Frontal cortex (tissue), 4 donors: ENCODE measurements around the gene MAP3K20. TPM values are rescaled to one million over a fixed set of nuclear protein-coding genes. Genes with fewer than 3 reads are reported as not detected.
"Not testable (repeated sequence)": the region's sequence is repeated elsewhere in the genome, so short reads cannot be mapped to it uniquely, and the experiment has no call there.

Source experiments
- DNase-seq, 2 donors: peaks; one replicate each; pipeline ENCODE4 v3.0.0; 2012; ENCODE audit warnings: low spot score in 2 of 2
- FAIRE-seq: peaks from 2 replicates; lab custom pipeline; 2012; peaks lifted over from hg19 to GRCh38; lab: Jason Lieb, UNC
- total RNA-seq: library from RNA; depleted of rRNA; stranded (reverse); fragments of >200 nt; gene quantifications from one replicate; pipeline ENCODE4 v1.2.3, GENCODE V29; 2014
- donor health status: control.
- donor health status: control.
- donor health status: control.

The MAP3K20 gene
- total RNA-seq, 1 donor from 2014 or later: 9.4 TPM

- no peak for FAIRE-seq
- no peak for DNase-seq
Measured at GRCh38 chr2:173150963-173151362, 75.3 kb downstream of the MAP3K20 start.

- FAIRE-seq: no peak
Measured at GRCh38 chr2:173151671-173152401, 76.2 kb downstream of the MAP3K20 start.

GRCh38 chr2:173153301-173153885 lies 77.7 kb downstream of the MAP3K20 start:
- no peak for DNase-seq
- FAIRE-seq: no peak

More at GRCh38 chr2:173151671-173152401, 76.2 kb downstream of the MAP3K20 start:
- DNase-seq: no peak

GRCh38 chr2:173157676-173158293 lies 82.1 kb downstream of the MAP3K20 start:
- DNase-seq (no peak), FAIRE-seq (no peak)

GRCh38 chr2:173159791-173160463 lies 84.3 kb downstream of the MAP3K20 start:
- DNase-seq (no peak), FAIRE-seq (no peak)

GRCh38 chr2:173160618-173161017 lies 85.0 kb downstream of the MAP3K20 start:
- FAIRE-seq: no peak

GRCh38 chr2:173161040-173161439 lies 85.4 kb downstream of the MAP3K20 start:
- no peak for FAIRE-seq
- no peak for DNase-seq

More at GRCh38 chr2:173160618-173161017, 85.0 kb downstream of the MAP3K20 start:
- DNase-seq: no peak

GRCh38 chr2:173161507-173161906 lies 85.9 kb downstream of the MAP3K20 start:
- FAIRE-seq (no peak), DNase-seq (no peak)

- not testable (repeated sequence) for DNase-seq, FAIRE-seq
Measured at GRCh38 chr2:173163357-173163756, 87.7 kb downstream of the MAP3K20 start.

GRCh38 chr2:173164396-173164795 lies 88.8 kb downstream of the MAP3K20 start:
- no peak for FAIRE-seq
- no peak for DNase-seq

GRCh38 chr2:173165443-173166238 lies 90.0 kb downstream of the MAP3K20 start:
- no peak for FAIRE-seq
- DNase-seq: no peak

- FAIRE-seq (no peak), DNase-seq (no peak)
Measured at GRCh38 chr2:173171321-173171720, 95.7 kb downstream of the MAP3K20 start.

- FAIRE-seq (no peak), DNase-seq (no peak)
Measured at GRCh38 chr2:173171924-173172643, 96.4 kb downstream of the MAP3K20 start.

GRCh38 chr2:173174339-173174738 lies 98.7 kb downstream of the MAP3K20 start:
- not testable (repeated sequence) for FAIRE-seq, DNase-seq

GRCh38 chr2:173175222-173175621 lies 99.6 kb downstream of the MAP3K20 start:
- DNase-seq: no peak
- no peak for FAIRE-seq

GRCh38 chr2:173181982-173182381 lies 106.3 kb downstream of the MAP3K20 start:
- FAIRE-seq (no peak), DNase-seq (no peak)

GRCh38 chr2:173184031-173185004 lies 108.7 kb downstream of the MAP3K20 start:
- DNase-seq (no peak), FAIRE-seq (no peak)

- DNase-seq (no peak), FAIRE-seq (no peak)
Measured at GRCh38 chr2:173185437-173185836, 109.8 kb downstream of the MAP3K20 start.
